PC-3 (cell line): ENCODE data around the gene PRRT4. TPM values are rescaled to one million over a fixed set of nuclear protein-coding genes. Genes with fewer than 3 reads are reported as not detected.

ENCODE experiments used
- ATAC-seq: fragments of 200-7000 bp; cut with Tn5 transposase; 2 replicates; pipeline ENCODE4 v1.9.1; 2020; ENCODE audit warnings: mild to moderate bottlenecking, moderate library complexity
- BruUV-seq: library from RNA; stranded (reverse); fragments of 400-500 nt; replicated peaks from 2 replicates; lab custom pipeline; 2021; lab: Mats Ljungman, UMichigan
- CTCF ChIA-PET: fragments of 300-600 bp; sonication (Branson Sonifier 250); formaldehyde crosslinking; loops from one replicate; lab custom pipeline; 2022; ENCODE audit warnings: antibody characterized with exemption; lab: Charles Lee
- POLR2A ChIA-PET: fragments of 300-600 bp; sonication (Branson Sonifier 250); formaldehyde crosslinking; loops from one replicate; lab custom pipeline; 2022; ENCODE audit warnings: antibody characterized with exemption; ENCODE audit not compliant: unreplicated experiment; lab: Charles Lee
- DNase-seq: peaks from one replicate; pipeline ENCODE4 v3.0.0-alpha.2; 2015
- H2AFZ ChIP-seq: fragments of 300-600 bp; sonication (generic); 2 replicates; pipeline ENCODE4 v1.6.0; 2016; ENCODE audit warnings: antibody characterized with exemption, low read length
- H3F3A ChIP-seq: fragments of 300-600 bp; sonication (generic); one replicate; pipeline ENCODE4 v1.6.0; 2017; ENCODE audit warnings: antibody characterized with exemption, low read length, control low read depth, mild to moderate bottlenecking; ENCODE audit not compliant: unreplicated experiment
- H3K27ac ChIP-seq: fragments of 300-600 bp; sonication (generic); 2 replicates; pipeline ENCODE4 v1.5.1; 2016; ENCODE audit warnings: mild to moderate bottlenecking, low read length
- H3K27me3 ChIP-seq: fragments of 300-600 bp; sonication (generic); 2 replicates; pipeline ENCODE4 v1.6.1; 2016; ENCODE audit warnings: low read length, mixed read lengths
- H3K36me3 ChIP-seq: fragments of 300-600 bp; sonication (generic); 2 replicates; pipeline ENCODE4 v1.6.1; 2016; ENCODE audit warnings: low read depth, mixed run types, low read length, mixed read lengths
- H3K4me1 ChIP-seq: fragments of 300-600 bp; sonication (generic); 2 replicates; pipeline ENCODE4 v1.5.1; 2016; ENCODE audit warnings: low read length; ENCODE audit not compliant: insufficient read depth
- H3K4me2 ChIP-seq: fragments of 300-600 bp; sonication (generic); 2 replicates; pipeline ENCODE4 v1.6.0; 2016; ENCODE audit warnings: low read length
- H3K4me3 ChIP-seq: fragments of 300-600 bp; sonication (generic); 2 replicates; pipeline ENCODE4 v1.5.1; 2016; ENCODE audit warnings: mild to moderate bottlenecking, low read length, mixed read lengths
- H3K79me2 ChIP-seq: fragments of 300-600 bp; sonication (generic); 2 replicates; pipeline ENCODE4 v1.6.1; 2017; ENCODE audit warnings: low read length, mixed read lengths
- H3K9ac ChIP-seq: fragments of 300-600 bp; sonication (generic); 2 replicates; pipeline ENCODE4 v1.6.0; 2016; ENCODE audit warnings: mild to moderate bottlenecking, low read length
- H3K9me2 ChIP-seq: fragments of 300-600 bp; sonication (generic); replicated peaks from 2 replicates; pipeline ENCODE4 v1.6.1; 2016; ENCODE audit warnings: mixed run types, low read length, mixed read lengths
- H3K9me3 ChIP-seq: fragments of 300-600 bp; sonication (generic); 2 replicates; pipeline ENCODE4 v1.6.1; 2016; ENCODE audit warnings: low read length, mixed read lengths
- H4K20me1 ChIP-seq: fragments of 300-600 bp; sonication (generic); 2 replicates; pipeline ENCODE4 v1.6.1; 2016; ENCODE audit warnings: low read length, mixed read lengths
- EZH2 ChIP-seq: fragments of 300-600 bp; sonication (generic); IDR thresholded peaks from one replicate; pipeline ENCODE4 v1.6.1; 2017; ENCODE audit warnings: antibody characterized with exemption, mild to moderate bottlenecking, low read length; ENCODE audit not compliant: unreplicated experiment
- EZH2phosphoT487 ChIP-seq: fragments of 300-600 bp; sonication (generic); IDR thresholded peaks from 2 replicates; pipeline ENCODE4 v1.6.1; 2018; ENCODE audit warnings: mild to moderate bottlenecking, antibody characterized with exemption, low read length, borderline replicate concordance
- intact Hi-C: fragments of 100-400 bp; cut with micrococcal nuclease; formaldehyde crosslinking; loops from 2 replicates; pipeline ENCODE4 v1.9.0; 2023
- total RNA-seq: library from RNA; depleted of rRNA; stranded (reverse); fragments of >200 nt; gene quantifications from 2 replicates; pipeline ENCODE4 v1.2.3, GENCODE V29; 2014
- TF ChIP-seq, protein P1 (sequence below): fragments of 300-600 bp; sonication (generic); conservative IDR thresholded peaks from 2 replicates; pipeline ENCODE4 v1.5.1; 2017; ENCODE audit warnings: antibody characterized with exemption, low read depth, mild to moderate bottlenecking, low read length

Gene PRRT4
- total RNA-seq, 1 experiment from 2014 or later, result 0.36 TPM

DNA sequence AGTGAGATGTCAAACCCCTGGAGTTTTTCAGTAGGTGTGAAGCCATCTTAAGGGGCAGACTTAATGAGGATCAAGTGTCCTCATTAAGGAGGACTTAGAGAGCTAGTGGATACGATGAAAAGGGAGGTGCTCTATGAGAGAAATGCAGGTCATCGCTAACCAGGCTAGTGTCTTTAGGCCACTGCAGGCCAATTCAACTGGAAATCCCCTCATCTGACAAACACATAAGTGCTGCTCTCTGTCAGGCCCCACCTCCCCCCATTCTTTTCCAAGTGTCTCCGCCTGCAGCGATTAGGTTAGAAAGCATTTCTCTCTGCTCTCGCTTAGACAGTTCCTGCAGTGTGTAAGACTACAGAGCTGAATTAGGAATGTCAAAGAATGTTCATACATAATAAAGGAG is 51.5 kb downstream of the PRRT4 start:
- intact Hi-C loops, result no loop called here
- CTCF ChIA-PET, result no interaction called here
- no peaks in the 10 kb centered on the region for H4K20me1 ChIP-seq
- BruUV-seq, result no TSS peak
- H3K36me3 ChIP-seq, result peaks cover 77% of the 10 kb centered on the region
- H3K4me2 ChIP-seq, result no peak overlapping the region
- no peak overlapping the region for H2AFZ ChIP-seq
- DNase-seq, result no peak
- H3K27me3 ChIP-seq, result no peaks in the 10 kb centered on the region
- H3F3A ChIP-seq, result no peaks in the 10 kb centered on the region
- H3K9ac ChIP-seq, result no peak overlapping the region
- H3K9me3 ChIP-seq, result no peaks in the 10 kb centered on the region
- no peak overlapping the region for H3K4me3 ChIP-seq
- no peak for ATAC-seq
- no peaks in the 10 kb centered on the region for H3K9me2 ChIP-seq
- POLR2A ChIA-PET, result no interaction called here
- TF ChIP-seq EZH2phosphoT487 (no peak), EZH2 (no peak)
- TF ChIP-seq, protein P1, sequence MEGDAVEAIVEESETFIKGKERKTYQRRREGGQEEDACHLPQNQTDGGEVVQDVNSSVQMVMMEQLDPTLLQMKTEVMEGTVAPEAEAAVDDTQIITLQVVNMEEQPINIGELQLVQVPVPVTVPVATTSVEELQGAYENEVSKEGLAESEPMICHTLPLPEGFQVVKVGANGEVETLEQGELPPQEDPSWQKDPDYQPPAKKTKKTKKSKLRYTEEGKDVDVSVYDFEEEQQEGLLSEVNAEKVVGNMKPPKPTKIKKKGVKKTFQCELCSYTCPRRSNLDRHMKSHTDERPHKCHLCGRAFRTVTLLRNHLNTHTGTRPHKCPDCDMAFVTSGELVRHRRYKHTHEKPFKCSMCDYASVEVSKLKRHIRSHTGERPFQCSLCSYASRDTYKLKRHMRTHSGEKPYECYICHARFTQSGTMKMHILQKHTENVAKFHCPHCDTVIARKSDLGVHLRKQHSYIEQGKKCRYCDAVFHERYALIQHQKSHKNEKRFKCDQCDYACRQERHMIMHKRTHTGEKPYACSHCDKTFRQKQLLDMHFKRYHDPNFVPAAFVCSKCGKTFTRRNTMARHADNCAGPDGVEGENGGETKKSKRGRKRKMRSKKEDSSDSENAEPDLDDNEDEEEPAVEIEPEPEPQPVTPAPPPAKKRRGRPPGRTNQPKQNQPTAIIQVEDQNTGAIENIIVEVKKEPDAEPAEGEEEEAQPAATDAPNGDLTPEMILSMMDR, result no peak
- no peaks in the 10 kb centered on the region for H3K79me2 ChIP-seq
- H3K4me1 ChIP-seq, result no peaks in the 10 kb centered on the region
- H3K27ac ChIP-seq, result no peak overlapping the region

DNA sequence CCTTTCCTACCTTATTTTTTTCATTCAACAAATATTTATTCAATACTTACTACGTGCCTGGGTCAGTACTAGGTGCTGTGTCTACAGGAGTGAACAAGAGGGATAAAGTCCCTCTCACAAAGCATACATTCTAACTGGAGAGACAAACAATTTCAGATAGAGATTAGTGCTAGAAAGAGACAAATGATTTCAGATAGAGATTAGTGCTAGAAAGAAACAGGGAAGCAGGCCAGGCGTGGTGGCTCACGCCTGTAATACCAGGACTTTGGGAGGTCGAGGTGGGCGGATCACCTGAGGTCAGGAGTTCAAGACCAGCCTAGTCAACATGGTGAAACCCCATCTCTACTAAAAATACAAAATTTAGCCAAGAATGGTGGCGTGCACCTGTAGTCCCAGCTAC is 52.4 kb downstream of the PRRT4 start:
- H3K4me2 ChIP-seq, result no peak overlapping the region
- no peaks in the 10 kb centered on the region for H3K9me3 ChIP-seq
- CTCF ChIA-PET, result no interaction called here
- no peak overlapping the region for H3K4me3 ChIP-seq
- H3K27ac ChIP-seq, result no peak overlapping the region
- no peak overlapping the region for H3K9ac ChIP-seq
- no peaks in the 10 kb centered on the region for H3K79me2 ChIP-seq
- TF ChIP-seq, protein P1, result no peak
- TF ChIP-seq EZH2phosphoT487 (no peak), EZH2 (no peak)
- no peak overlapping the region for H2AFZ ChIP-seq
- H3K4me1 ChIP-seq, result no peaks in the 10 kb centered on the region
- intact Hi-C loops, result no loop called here
- H3K9me2 ChIP-seq, result no peaks in the 10 kb centered on the region
- DNase-seq (no peak), ATAC-seq (no peak)
- peaks cover 75% of the 10 kb centered on the region for H3K36me3 ChIP-seq
- POLR2A ChIA-PET, result no interaction called here
- no TSS peak for BruUV-seq
- H3K27me3 ChIP-seq, result no peaks in the 10 kb centered on the region
- no peaks in the 10 kb centered on the region for H4K20me1 ChIP-seq
- no peaks in the 10 kb centered on the region for H3F3A ChIP-seq

DNA sequence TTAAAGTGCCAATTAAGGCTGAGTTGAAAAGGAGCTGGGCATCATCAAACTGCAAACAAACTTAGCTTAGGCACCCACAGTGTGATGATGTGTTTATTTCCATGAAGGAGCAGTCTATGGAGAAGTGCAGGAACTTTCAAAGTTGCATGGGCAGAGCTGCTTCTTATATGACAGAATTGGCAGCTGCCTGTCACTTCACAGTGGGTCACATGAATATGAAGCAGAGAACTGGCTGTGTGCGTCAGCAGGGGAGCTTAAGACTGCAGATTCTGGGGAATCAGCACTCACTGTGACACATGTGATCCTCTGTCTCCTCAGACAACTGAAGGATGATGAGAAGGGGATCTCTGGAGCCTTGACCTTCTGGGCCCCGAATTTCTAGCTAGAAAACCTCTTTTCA is 54.4 kb downstream of the PRRT4 start:
- BruUV-seq, result no TSS peak
- H3K27me3 ChIP-seq, result no peaks in the 10 kb centered on the region
- no peaks in the 10 kb centered on the region for H3K79me2 ChIP-seq
- ChIA-PET POLR2A (interaction anchor here (0.6 kb wide), 1 partner anchor 38 kb away, joined by 3 read pairs; no protein-coding TSS in a partner anchor), CTCF (no interaction called here)
- intact Hi-C loops, result no loop called here
- no peaks in the 10 kb centered on the region for H3K9me2 ChIP-seq
- ATAC-seq, result no peak
- H3K4me3 ChIP-seq, result no peak overlapping the region
- H3K27ac ChIP-seq, result no peak overlapping the region
- H3K36me3 ChIP-seq, result peaks cover 64% of the 10 kb centered on the region
- TF ChIP-seq, protein P1, result no peak
- TF ChIP-seq EZH2, result no peak
- TF ChIP-seq EZH2phosphoT487, result no peak
- H4K20me1 ChIP-seq, result no peaks in the 10 kb centered on the region
- no peaks in the 10 kb centered on the region for H3K4me1 ChIP-seq
- no peak overlapping the region for H2AFZ ChIP-seq
- no peaks in the 10 kb centered on the region for H3K9me3 ChIP-seq
- H3K9ac ChIP-seq, result no peak overlapping the region
- no peaks in the 10 kb centered on the region for H3F3A ChIP-seq
- H3K4me2 ChIP-seq, result no peak overlapping the region
- DNase-seq, result no peak
